Ovary (tissue), 9 donors: ENCODE measurements around the gene PODXL2. TPM values are rescaled to one million over a fixed set of nuclear protein-coding genes. Genes with fewer than 3 reads are reported as not detected.

Source experiments
- DNase-seq, 5 donors: peaks; one replicate each; pipeline ENCODE4 v3.0.0-alpha.2; 2019 to 2020
- H3K27ac ChIP-seq, 2 donors: fragments of 200-600 bp; one replicate each; pipeline versions ENCODE4 v1.5.1 to v1.8.0; 2019 to 2022
- H3K27me3 ChIP-seq: fragments of 200-600 bp; one replicate; pipeline ENCODE4 v1.8.0; 2022
- H3K36me3 ChIP-seq: fragments of 200-600 bp; sonication (generic); one replicate; pipeline ENCODE4 v1.5.1; 2019
- H3K4me1 ChIP-seq: one replicate; pipeline ENCODE4 v1.8.1; 2013; ENCODE audit warnings: mild to moderate bottlenecking, moderate library complexity; ENCODE audit not compliant: insufficient read depth
- H3K4me3 ChIP-seq: fragments of 200-600 bp; sonication (generic); one replicate; pipeline ENCODE4 v1.5.1; 2017
- H3K9me3 ChIP-seq, 2 donors: fragments of 200-600 bp in 1 of 2; sonication (generic) in 1 of 2; one replicate each; pipeline versions ENCODE4 v1.5.1 to v1.8.1; 2013 to 2019; ENCODE audit warnings: mild to moderate bottlenecking in 1 of 2, moderate library complexity in 1 of 2
- EP300 ChIP-seq: sonication (generic); formaldehyde crosslinking; IDR thresholded peaks from one replicate; pipeline ENCODE4 v1.6.1; 2017; ENCODE audit warnings: antibody characterized with exemption
- POLR2A ChIP-seq: fragments of 450-650 bp; IDR thresholded peaks from one replicate; pipeline ENCODE4 v1.6.1; 2017; ENCODE audit warnings: antibody characterized with exemption, mild to moderate bottlenecking, moderate library complexity
- WGBS, 3 donors: extraction: QIAGEN DNeasy Blood & Tissue Kit in 1 of 3; methylation state at CpG; one replicate each; pipeline versions ENCODE4 v1.1.5 to v1.1.7; 2013 to 2017; 5-methylcytosine and 5-hydroxymethylcytosine counted together
- intact Hi-C, 4 donors: fragments of 100-400 bp; cut with DNase I; formaldehyde crosslinking; loops; one replicate each; pipeline versions ENCODE4 v1.11.0 to v1.15.1; 2022 to 2023
- polyA plus RNA-seq, 2 donors: library from polyadenylated mRNA; stranded (reverse); fragments of 200-250 nt in 1 of 2; fragments of 350-450 nt in 1 of 2; fragmentation: Illumina TruSeq in 1 of 2; extraction: RNeasy Lipid Tissue Mini Kit (QIAGEN cat#74804) in 1 of 2; gene quantifications; one replicate each; pipeline ENCODE4 v1.2.3, GENCODE V29; 2013 to 2014
- total RNA-seq, 7 donors: library from RNA; depleted of rRNA in 2 of 7; stranded (reverse); fragments of >200 nt in 2 of 7; fragmentation: NEBNext Ultra II Directional in 3 of 7; extraction: Animal tissue kit (Norgen Biotek cat#: 25700) in 3 of 7; gene quantifications; one replicate each; pipeline versions ENCODE4 v1.1.0 to v1.2.4, GENCODE V29; 2016 to 2023
- TF ChIP-seq, protein P1 (sequence below), 3 donors: fragments of 450-650 bp in 2 of 3; fragments of 200-600 bp in 1 of 3; IDR thresholded peaks; one replicate each; pipeline versions ENCODE4 v1.5.1 to v1.8.0; 2016 to 2022; ENCODE audit warnings: antibody characterized with exemption in 3 of 3, mild to moderate bottlenecking in 1 of 3
- donor health status: DM: no; HTN: no; CAD: no; lungs with moderate emphysema.
- donor health status: DM: no; HTN: no; CAD: no.
- donor health status: Bipolar disorder and iron deficiency.
- donor health status: DM: yes; HTN: yes; CAD: no.
- donor health status: DM: no; HTN: no; CAD: no.
- donor health status: DM: yes; HTN: yes; CAD: no.

PODXL2 gene
- total and polyA plus RNA-seq, 9 donors = 5.3 to 14.3 (median 8.9) TPM

GRCh38 chr3:127716384-127716783, 87.4 kb downstream of the PODXL2 start:
- WGBS, 3 donors = 94 to 99% (median 99%) methylated on average over 6 of the region's 6 CpGs
- Histone ChIP-seq H3K27me3 (no peaks in the 10 kb centered on the region), H3K4me1 (no peaks in the 10 kb centered on the region), H3K36me3 (no peaks in the 10 kb centered on the region), H3K4me3 (no peak overlapping the region), H3K9me3 (no peaks in the 10 kb centered on the region), H3K27ac (no peak overlapping the region)
- peak in 1 of 5 donors; percentile 1 for DNase-seq
- intact Hi-C loops = no loop called here
- TF ChIP-seq EP300 (no peak), POLR2A (no peak)
- TF ChIP-seq, protein P1, sequence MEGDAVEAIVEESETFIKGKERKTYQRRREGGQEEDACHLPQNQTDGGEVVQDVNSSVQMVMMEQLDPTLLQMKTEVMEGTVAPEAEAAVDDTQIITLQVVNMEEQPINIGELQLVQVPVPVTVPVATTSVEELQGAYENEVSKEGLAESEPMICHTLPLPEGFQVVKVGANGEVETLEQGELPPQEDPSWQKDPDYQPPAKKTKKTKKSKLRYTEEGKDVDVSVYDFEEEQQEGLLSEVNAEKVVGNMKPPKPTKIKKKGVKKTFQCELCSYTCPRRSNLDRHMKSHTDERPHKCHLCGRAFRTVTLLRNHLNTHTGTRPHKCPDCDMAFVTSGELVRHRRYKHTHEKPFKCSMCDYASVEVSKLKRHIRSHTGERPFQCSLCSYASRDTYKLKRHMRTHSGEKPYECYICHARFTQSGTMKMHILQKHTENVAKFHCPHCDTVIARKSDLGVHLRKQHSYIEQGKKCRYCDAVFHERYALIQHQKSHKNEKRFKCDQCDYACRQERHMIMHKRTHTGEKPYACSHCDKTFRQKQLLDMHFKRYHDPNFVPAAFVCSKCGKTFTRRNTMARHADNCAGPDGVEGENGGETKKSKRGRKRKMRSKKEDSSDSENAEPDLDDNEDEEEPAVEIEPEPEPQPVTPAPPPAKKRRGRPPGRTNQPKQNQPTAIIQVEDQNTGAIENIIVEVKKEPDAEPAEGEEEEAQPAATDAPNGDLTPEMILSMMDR (IDR thresholded peaks at IDR 0.05) = no peak

DNA sequence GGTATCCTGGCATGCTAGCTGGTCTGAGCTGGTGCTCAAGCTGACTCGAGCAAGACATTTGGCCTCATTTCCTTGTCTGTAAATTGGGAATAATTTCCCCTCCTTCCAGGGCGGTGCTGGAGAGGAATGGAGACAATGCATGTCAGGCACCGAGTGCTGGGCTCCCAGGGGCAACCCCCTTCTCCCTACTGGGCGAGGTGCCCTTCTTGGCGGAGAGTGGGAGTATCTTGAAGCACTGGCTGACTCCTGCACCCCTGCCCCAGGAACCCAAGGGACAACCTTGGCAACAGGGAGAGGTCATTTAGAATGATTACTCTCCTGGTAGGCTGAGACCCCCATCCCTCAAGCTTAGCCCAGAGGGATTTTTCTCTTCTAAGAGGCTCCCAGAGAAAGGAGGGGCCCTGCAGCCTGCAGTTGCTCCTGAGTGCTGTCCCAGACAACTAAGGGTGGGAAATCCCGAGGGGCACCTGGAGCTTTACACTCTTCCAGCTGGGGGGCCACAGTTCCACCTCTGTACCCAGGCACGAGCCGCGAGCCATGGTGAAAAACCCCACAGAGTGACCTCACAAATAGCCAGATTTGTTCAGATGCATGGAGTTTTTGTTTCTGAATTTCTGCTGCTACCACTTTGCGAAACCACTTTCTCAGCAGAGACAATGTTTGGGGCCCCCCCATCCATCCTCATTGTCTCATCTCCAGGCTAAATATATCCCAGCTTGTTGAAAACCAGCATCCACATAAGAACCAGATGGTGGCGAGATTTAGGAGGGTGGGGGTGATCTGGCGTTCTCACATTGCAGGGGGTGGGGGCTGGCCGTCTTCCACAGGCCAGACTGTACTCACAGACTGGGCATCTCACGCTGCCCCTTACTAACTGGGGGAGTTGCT, 88.6 kb downstream of the PODXL2 start:
- no peaks in the 10 kb centered on the region for H3K36me3 ChIP-seq
- 77 to 78% (median 77%) methylated on average over 14 of the region's 14 CpGs for WGBS, 3 donors
- DNase-seq = peak in 1 of 5 donors; percentile 3

DNA sequence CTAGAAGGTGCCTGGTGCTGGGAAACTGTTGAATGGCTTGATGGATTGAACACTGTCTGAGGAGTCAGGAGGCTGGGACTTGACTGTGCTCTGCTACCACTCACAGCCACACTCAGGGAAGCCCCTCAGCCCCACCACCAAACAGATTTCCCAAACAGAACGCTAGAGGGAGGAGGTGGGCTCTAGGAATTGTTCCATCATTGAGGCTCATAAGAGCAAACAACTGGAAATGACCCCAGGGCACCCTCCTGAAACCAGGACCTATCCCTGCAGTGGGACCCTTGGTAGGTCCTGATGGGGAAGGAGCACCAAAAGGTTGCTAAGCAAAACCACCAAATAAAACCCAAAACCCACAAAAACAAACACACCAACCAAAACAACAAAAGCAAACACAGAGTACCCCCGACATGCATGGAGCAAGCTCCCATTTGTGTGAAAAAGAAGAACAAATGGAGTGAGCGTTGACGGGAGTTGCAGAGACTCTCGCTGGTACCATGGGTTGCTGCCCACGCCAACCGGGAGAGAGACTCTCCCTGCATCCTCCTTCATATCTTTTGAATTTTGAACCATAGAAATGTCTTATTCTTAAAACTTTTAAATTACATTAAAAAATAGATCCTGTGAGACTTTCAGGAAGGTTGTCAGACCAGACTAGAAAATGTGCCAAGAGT, 89.4 kb downstream of the PODXL2 start:
- no peaks in the 10 kb centered on the region for H3K9me3 ChIP-seq
- intact Hi-C loops = no loop called here
- H3K4me3 ChIP-seq = no peak overlapping the region
- TF ChIP-seq, protein P1 (IDR thresholded peaks at IDR 0.05) = no peak
- no peak for TF ChIP-seq POLR2A
- no peak for TF ChIP-seq EP300
- peak in 1 of 5 donors; percentile 0 for DNase-seq
- H3K36me3 ChIP-seq = no peaks in the 10 kb centered on the region
- H3K27me3 ChIP-seq = no peaks in the 10 kb centered on the region
- WGBS, 3 donors = 90% methylated on average over 7 of the region's 7 CpGs
- H3K4me1 ChIP-seq = no peaks in the 10 kb centered on the region
- H3K27ac ChIP-seq = no peak overlapping the region

More for the DNA sequence above, 88.6 kb downstream of the PODXL2 start:
- TF ChIP-seq, protein P1 (IDR thresholded peaks at IDR 0.05) = no peak
- TF ChIP-seq POLR2A (no peak), EP300 (no peak)
- H3K4me3 ChIP-seq = no peak overlapping the region
- intact Hi-C loops = no loop called here
- H3K9me3 ChIP-seq = no peaks in the 10 kb centered on the region
- no peaks in the 10 kb centered on the region for H3K27me3 ChIP-seq
- no peaks in the 10 kb centered on the region for H3K4me1 ChIP-seq
- no peak overlapping the region for H3K27ac ChIP-seq

- DNase-seq = peak in 1 of 5 donors; percentile 4
- TF ChIP-seq POLR2A (no peak), EP300 (no peak)
- TF ChIP-seq, protein P1 (IDR thresholded peaks at IDR 0.05) = no peak
These were observed 89.9 kb downstream of the PODXL2 start for GRCh38 chr3:127718916-127719290.

More at GRCh38 chr3:127718916-127719290, 89.9 kb downstream of the PODXL2 start:
- no peaks in the 10 kb centered on the region for H3K9me3 ChIP-seq
- no peak overlapping the region for H3K4me3 ChIP-seq
- intact Hi-C loops = no loop called here
- no peak overlapping the region for H3K27ac ChIP-seq
- H3K4me1 ChIP-seq = no peaks in the 10 kb centered on the region
- WGBS, 3 donors = 65 to 68% (median 65%) methylated on average over 3 of the region's 3 CpGs
- H3K27me3 ChIP-seq = no peaks in the 10 kb centered on the region
- H3K36me3 ChIP-seq = no peaks in the 10 kb centered on the region
